T47D (cell line): ENCODE measurements around the gene TRAK2.
"Not testable (repeated sequence)": the region's sequence is repeated elsewhere in the genome, so short reads cannot be mapped to it uniquely, and the experiment has no call there.

Experiments used
- DNase-seq, 2 experiments: peaks; one replicate each; pipeline versions ENCODE4 v3.0.0 to v3.0.0-alpha.2; 2011 to 2012; ENCODE audit warnings: low read depth in 1 of 2, low spot score in 1 of 2
- JUND ChIP-seq: IDR thresholded peaks from 2 replicates; pipeline ENCODE4 v1.6.1; 2012; ENCODE audit warnings: low read depth
- in situ Hi-C: cut with HindIII; loops from 2 replicates; pipeline ENCODE4 v1.10.0; 2016; ENCODE audit warnings: low sequenced_read_pairs, low pct_unique_long_range_greater_than_20kb

TRAK2 gene

DNA sequence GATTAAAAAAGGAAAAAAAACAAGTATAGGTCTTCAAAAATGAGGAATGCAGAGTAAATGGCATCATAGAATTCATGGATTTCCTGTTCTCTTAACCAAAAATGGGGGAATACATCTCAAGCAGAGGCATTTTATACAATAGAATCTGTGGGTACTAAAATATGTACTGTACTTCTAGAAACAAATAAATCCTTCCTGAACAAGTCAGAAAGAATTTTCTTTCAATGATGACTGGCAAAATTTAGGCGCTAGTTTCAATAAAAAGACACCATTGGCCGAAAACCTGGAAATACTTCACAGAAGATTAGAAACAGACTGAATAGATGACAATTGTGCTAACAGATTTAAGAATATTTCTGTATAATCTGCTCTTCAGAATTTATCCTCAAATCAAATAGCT, 15.1 kb downstream of the TRAK2 start:
- DNase-seq, result no peak
- in situ Hi-C loops, result no loop called here

DNA sequence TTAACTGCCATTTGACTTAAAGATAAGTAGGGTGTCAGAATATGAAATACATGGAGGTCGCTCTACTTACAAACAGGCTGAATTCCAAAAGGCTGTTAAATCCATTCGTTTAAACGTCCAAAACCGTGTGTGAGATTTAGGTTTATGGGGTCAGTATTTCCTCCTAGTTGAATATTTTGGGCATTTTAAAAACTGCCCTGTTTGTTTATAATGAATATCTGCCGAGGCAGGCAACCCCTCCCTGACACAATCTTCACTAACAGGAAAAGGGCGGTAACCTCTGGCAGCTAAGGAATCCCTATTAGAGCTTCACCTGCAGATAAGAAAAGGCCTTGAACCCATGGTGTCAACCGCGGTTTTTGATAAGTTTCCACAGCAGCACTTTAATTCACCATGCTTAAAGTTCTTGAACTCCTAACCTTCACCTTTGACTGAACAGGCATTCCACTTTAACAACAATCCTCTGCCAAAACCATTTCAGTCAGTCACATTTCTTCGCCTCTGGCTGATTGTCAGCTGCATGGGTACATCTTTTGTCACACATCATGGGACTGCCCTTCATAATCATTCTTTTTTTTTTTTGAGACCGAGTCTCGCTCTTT, 17.8 kb downstream of the TRAK2 start:
- no peak for TF ChIP-seq JUND
- in situ Hi-C loops, result no loop called here

More for the DNA sequence above, 15.1 kb downstream of the TRAK2 start:
- TF ChIP-seq JUND, result no peak

DNA sequence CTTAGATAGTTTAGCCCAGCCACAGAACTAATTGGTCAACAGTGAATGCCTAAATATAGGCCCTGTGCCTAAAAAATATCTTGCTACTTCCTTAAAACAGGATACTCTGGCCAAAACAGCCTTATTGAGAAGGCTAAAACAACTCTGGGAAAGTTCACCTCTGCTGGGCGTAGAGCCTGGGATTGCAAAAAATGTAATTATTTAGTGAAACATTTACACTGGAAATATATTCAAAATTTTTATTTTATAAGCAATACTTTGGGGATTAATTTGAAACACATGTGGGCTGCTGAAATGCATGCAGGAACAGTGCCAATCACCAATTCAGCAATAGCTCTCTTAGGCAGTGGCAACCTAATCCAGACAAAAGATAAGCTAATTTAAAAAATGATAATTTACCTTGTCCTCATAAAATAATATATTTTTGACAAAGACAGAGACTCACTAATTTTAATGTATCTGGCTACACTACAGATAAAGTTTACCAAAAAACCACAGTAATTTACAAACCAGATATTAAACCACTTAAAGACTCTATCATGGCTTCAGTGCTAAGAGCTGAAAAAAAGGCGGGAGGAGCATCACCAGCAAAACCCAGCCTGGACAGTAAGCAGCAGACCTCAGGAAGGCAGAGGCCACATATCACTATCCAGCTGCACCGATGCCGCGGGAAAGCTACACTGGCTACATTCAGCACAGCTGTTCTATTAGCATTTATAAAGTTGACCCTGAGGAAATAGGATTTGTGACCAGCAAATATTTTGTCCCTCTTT, 18.5 kb downstream of the TRAK2 start:
- in situ Hi-C loops, result no loop called here
- TF ChIP-seq JUND, result no peak

More for the DNA sequence above, 17.8 kb downstream of the TRAK2 start:
- DNase-seq, result no peak

DNA sequence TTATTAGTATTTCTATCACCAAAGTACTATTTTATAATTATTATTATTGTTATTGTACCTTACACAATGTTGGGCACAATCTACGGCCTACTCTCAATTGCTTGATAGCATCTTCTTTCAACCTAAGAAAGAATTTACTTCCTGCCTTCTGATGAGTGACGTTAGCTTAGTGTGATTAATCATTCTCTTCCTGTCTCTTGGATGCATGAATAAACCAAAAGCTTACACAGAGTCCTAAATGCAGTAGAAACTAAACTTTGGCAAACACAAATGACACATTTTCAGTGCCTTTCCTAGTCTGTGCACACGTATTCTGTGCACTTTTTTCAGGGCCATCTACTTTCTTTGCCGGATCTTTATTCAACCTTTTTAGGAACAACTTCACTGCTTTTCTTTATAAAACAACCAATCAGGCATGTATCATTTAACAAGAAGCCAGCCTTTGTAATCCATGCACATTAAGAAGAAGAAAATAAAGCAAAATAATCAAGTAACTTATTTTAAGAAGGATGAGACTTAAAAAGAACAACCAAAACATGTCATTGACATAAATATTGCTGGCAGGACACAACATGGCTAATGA, 19.1 kb downstream of the TRAK2 start:
- no peak for DNase-seq
- TF ChIP-seq JUND, result no peak
- in situ Hi-C loops, result no loop called here

More for the DNA sequence above, 18.5 kb downstream of the TRAK2 start:
- DNase-seq, result no peak

DNA sequence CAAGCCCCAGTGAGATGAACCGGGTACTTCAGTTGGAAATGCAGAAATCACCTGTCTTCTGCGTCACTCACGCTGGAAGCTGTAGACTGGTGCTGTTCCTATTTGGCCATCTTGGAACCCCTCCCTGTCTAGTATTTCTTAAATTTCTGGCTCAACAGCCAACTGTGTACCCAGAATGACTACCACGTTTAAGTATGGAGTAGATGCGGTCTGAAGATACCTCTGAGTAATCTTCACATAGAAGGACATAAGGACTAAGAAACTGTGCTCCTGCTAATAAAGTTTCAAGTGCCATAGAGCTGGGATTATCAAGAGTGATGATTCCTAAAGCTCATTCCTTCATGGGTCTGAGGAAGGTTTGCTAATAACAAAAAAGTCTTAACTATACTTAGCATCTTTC, 20.4 kb downstream of the TRAK2 start:
- DNase-seq, result no peak
- in situ Hi-C loops, result no loop called here
- TF ChIP-seq JUND, result no peak

DNA sequence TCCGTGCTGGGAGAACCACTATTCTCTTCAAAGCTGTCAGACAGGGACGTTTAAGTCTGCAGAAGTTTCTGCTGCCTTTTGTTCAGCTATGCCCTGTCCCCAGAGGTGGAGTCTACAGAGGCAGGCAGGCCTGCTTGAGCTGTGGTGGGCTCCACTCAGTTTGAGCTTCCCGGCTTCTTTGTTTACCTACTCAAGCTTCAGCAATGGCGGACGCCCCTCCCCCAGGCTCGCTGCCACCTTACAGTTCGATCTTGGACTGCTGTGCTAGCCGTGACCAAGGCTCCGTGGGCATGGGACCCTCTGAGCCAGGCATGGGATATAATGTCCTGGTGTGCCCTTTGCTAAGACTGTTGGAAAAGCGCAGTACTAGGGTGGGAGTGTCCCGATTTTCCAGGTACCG, 20.9 kb downstream of the TRAK2 start:
- DNase-seq, in situ Hi-C loops: not testable (repeated sequence)

DNA sequence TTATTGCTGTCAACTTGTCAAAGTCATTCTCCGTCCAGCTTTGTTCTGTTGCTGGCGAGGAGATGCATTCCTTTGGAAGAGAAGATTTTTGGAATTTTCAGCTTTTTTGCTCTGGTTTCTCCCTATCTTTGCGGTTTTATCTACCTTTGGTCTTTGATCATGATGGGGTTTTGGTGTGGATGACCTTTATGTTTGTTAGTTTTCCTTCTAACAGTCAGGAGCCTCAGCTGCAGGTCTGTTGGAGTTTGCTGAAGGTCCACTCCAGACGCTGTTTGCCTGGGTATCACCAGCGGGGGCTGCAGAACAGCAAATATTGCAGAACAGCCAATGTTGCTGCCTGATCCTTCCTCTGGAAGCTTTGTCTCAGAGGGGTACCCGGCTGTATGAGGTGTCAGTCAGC, 21.4 kb downstream of the TRAK2 start:
- in situ Hi-C loops, DNase-seq: not testable (repeated sequence)

DNA sequence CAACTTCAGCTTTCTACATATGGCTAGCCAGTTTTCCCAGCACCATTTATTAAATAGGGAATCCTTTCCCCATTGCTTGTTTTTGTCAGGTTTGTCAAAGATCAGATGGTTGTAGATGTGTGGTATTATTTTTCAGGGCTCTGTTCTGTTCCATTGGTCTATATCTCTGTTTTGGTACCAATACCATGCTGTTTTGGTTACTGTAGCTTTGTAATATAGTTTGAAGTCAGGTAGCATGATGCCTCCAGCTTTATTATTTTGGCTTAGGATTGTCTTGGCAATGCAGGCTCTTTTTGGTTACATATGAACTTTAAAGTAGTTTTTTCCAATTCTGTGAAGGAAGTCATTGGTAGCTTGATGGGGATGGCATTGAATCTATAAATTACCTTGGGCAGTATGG, 22.9 kb downstream of the TRAK2 start:
- in situ Hi-C loops, result not testable (repeated sequence)

DNA sequence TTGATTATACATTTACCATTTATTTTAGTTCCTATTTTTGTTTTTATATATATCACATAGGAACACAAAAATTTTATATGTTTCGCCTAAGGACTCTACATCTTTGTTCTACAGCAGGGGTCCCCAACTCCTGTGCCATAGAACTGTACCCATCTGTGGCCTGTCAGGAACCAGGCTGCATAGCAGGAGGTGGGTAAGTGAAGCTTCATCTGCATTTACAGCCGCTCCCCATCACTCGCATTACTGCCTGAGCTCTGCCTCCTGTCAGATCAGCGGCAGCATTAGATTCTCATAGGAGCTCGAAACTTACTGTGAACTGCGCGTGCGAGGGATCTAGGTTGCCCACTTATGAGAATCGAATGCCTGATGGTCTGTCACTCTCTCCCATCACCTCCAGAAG, 25.3 kb downstream of the TRAK2 start:
- DNase-seq, result no peak
- no peak for TF ChIP-seq JUND
- in situ Hi-C loops, result no loop called here

More for the DNA sequence above, 22.9 kb downstream of the TRAK2 start:
- DNase-seq, result not testable (repeated sequence)

DNA sequence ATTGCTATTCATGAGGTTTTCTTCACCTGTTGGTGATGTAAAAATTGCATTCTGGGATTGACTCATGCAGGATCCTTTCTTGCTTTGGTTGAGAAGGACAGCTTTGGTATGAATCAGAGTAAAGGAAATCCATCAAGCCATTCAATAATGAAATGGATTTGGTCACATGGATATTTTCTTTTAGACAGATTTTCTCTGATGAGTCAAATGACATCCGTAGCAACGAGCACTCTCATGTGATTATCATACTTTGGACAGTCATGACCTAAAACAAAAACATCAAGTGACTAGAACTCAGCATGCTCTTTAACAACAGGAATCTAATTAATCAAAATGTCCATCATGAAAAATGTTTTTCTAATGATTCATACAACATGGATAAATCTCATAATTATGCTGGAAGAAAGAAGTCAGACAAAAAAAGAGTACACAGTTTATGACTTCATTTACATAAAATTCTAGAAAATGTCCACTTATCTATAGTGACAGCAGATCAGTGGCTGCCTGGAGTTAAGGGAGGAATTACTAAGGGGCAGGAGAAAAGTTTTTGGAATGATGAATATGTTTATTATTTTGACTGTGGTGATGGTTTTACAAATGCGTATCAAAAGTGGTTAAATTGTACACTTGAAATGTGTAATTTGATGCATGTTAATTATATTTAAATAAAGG, 30.7 kb downstream of the TRAK2 start:
- in situ Hi-C loops, result no loop called here
- TF ChIP-seq JUND, result no peak
- no peak for DNase-seq

DNA sequence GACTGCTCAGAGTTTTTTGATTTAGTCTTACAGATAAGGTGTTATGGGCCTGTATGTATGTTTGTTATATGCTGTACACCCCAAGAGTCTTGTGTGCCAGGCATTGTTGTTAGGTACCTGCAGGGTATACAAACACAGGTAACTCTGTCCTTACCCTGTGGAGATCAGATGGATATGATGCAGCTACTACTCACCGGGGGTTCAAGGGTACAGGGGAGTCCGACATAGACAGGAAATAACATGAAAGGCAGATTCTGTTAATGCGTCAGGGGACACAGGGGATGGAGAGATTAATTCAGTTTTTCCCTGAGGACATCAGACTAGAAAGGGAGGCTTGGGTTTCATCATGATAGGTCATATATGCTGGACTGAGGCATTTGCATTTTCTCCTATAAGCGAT, 31.3 kb downstream of the TRAK2 start:
- DNase-seq, result no peak
- no peak for TF ChIP-seq JUND
- in situ Hi-C loops, result no loop called here

DNA sequence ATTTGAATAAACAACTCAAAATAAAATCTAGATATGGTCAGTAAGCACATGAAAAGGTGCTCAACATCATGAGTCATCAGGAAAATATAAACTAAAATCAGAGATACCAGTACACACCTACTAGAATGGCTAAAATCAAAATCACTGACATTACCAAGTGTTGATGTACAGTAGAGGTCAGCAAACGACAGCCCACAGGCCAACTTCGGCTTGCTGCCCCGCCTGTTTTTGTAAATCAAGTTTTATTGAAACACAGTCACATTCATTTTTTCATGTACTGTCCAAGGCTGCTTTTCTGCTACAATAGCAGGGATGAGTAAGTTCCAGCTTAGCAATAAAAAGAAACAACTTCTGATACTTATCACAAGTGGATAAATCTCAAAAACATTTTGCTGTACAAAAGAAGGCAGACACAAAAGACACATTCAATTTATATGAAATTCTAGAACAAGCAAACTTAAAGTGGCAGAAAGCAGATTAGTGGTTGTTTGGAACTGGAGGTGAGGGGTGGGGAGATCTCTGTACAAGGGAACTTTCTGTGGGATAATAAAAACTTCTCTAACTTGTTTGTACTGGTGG, 32.1 kb downstream of the TRAK2 start:
- in situ Hi-C loops, result no loop called here
- TF ChIP-seq JUND, result no peak
- no peak for DNase-seq

DNA sequence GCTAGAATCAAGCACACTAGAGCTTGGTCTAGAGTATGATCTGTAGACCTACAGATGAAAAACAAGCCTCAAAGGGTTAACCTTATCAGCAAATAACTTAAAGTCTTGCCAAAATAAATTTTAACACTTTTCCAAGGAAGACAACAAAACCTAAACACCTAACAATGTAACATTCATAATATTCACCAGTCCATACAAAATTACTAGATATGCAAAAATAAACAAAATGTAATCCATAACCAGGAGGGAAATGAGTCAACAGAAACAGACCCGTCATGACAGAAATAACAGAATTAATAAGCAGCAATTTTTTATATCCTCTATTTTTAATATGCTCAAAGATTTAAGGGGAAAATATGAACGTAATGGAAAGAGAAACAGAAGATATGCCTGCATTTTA, 36.1 kb downstream of the TRAK2 start:
- TF ChIP-seq JUND, result no peak
- no peak for DNase-seq
- in situ Hi-C loops, result no loop called here
